GM10266 (cell line): ENCODE measurements around the gene FLT1.

Source experiments
- DNase-seq: peaks from one replicate; pipeline ENCODE4 v3.0.0; 2012; ENCODE audit errors: extremely low spot score
- TF ChIP-seq, protein P1 (sequence below): IDR thresholded peaks from 2 replicates; pipeline ENCODE4 v1.5.1; 2012; ENCODE audit warnings: mild to moderate bottlenecking, low read depth; ENCODE audit not compliant: control insufficient read depth, insufficient read depth; ENCODE audit errors: missing control alignments

FLT1 gene

DNA sequence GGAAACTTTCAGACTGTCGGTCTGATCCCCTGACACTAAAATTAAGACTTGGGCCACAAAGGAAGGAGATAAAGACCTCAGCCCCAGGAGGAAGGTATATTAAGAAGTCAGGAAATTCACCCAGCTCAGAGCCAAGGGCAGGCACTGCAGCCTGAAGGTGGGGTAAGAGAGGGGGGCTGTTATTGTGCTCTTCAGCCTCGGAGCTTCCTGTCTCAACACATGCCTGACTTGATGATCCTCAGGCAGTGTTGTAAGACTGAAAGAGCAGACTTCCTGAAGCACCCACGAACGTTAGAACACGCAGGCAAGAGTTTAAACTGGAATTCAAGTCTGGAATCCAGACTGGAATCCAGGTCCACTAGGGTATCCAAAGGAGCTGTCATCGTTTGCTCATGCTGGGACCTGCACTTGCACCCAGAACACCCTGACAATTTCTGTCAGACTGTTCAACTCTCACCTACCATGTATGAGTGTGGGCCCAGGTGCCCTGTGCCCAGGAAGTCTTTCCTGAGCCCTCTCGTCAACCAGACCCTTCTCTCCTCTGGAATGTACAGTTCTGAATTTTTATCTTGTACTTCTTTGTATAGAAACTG lies 10.7 kb upstream of the FLT1 start:
- TF ChIP-seq, protein P1, sequence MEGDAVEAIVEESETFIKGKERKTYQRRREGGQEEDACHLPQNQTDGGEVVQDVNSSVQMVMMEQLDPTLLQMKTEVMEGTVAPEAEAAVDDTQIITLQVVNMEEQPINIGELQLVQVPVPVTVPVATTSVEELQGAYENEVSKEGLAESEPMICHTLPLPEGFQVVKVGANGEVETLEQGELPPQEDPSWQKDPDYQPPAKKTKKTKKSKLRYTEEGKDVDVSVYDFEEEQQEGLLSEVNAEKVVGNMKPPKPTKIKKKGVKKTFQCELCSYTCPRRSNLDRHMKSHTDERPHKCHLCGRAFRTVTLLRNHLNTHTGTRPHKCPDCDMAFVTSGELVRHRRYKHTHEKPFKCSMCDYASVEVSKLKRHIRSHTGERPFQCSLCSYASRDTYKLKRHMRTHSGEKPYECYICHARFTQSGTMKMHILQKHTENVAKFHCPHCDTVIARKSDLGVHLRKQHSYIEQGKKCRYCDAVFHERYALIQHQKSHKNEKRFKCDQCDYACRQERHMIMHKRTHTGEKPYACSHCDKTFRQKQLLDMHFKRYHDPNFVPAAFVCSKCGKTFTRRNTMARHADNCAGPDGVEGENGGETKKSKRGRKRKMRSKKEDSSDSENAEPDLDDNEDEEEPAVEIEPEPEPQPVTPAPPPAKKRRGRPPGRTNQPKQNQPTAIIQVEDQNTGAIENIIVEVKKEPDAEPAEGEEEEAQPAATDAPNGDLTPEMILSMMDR, result no peak
- DNase-seq, result no peak

DNA sequence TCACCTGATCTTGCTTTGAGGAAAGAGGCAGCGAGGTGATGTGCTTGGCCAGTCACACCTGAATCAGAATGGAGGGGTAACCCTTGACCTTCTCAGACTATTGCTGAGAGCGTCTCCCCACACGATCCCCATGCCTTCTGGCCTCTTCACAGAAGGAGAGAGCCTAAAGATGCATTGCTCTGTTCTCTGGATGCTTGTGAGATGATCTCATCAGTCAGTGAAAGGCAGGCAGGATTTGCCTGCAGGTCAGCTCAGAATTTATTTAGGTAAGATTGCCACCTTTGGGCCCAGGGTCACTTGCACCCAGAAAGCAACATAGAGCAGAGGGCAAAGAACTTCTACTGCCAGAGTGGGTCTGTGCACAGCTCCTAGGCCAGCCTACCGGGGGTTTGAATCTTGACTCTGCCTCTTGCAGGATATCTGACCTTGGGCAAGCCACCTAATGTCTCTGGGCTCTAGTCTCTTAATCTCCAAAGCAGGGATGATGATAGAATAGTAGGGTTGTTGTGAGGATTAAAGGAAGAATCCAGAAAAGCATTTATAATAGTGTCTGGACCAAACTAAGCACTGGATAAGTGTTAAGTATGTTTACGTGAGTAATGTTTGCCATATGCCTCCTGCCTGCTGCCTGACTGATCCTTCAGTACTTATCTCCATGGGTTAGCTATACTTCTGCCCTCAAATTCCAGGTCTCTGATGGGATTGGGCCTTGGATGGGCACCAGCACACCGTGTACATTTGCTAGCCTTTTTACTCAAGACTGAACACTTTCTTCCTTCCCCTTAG lies 8.4 kb upstream of the FLT1 start:
- no peak for DNase-seq

DNA sequence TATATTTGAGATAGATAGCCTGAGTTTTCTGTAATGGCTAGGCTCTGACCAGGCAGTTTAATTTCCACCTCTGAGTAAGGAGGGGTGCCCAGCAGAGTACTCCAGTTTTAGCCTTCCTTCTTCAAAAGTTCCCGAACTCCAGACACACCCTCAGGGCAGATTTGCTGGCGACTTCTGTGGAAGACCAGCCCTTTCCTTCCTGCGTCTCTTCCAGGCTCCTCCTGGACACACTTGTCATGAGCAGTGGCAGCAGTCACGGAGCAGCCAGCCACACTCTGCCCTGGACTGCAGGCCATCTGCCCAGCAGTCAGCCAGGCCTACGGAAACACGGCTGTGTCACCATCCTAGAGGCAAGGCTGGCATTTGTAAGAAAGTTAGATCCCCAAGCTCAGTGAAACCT lies 6.6 kb upstream of the FLT1 start:
- DNase-seq, result no peak
- TF ChIP-seq, protein P1, result no peak

More for the DNA sequence above, 8.4 kb upstream of the FLT1 start:
- TF ChIP-seq, protein P1, result no peak

DNA sequence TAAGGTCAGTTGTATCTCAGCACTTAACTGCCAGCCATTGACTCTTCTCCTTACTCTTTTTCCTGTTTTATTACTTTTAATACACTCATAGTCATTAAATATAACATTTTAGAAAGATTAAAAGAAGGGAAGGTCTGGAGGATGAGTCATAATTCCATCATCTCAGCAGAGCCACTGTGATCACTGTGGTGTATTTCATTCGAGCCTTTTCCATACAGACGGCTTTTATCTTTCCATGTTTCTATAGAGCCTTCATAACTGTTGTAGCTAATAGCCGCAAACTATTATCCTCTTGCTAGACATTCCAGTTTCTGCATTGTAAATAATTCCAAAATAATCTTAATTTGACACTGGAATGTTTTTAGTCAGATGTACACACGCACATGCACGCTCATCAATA lies 4.7 kb upstream of the FLT1 start:
- no peak for DNase-seq
- TF ChIP-seq, protein P1, result no peak

DNA sequence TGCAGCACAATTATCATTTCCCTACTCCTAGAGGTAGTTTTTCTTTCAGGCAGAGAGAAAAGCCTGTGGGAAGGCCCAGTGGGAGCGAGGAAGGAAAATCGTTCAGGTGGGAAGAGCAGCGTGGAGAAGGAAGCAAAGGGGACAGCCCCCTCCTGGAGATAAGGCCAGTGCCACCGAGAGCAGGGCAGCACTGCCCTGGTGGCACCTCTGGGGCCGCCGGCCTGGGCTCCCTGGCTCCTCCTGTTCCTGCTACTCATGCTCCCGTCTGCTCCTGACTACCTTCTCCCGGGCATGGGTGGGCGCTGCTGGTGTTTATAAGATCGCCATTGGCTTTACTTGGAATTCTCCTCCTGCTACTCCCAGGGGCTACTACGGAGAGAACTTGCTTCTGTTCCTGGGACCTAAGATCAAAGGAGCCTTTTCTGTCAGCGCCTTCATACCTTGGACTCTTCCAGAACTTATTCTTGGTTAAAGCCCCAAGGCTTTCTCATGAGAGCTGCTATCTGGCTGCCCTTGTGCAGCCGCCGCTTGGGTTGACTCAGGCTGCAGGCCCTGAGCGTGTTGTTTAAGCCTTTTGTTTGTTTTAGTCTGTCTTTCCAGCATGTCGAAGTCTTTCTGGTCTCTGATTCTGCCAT lies 3.7 kb upstream of the FLT1 start:
- DNase-seq, result no peak
- TF ChIP-seq, protein P1, result no peak

DNA sequence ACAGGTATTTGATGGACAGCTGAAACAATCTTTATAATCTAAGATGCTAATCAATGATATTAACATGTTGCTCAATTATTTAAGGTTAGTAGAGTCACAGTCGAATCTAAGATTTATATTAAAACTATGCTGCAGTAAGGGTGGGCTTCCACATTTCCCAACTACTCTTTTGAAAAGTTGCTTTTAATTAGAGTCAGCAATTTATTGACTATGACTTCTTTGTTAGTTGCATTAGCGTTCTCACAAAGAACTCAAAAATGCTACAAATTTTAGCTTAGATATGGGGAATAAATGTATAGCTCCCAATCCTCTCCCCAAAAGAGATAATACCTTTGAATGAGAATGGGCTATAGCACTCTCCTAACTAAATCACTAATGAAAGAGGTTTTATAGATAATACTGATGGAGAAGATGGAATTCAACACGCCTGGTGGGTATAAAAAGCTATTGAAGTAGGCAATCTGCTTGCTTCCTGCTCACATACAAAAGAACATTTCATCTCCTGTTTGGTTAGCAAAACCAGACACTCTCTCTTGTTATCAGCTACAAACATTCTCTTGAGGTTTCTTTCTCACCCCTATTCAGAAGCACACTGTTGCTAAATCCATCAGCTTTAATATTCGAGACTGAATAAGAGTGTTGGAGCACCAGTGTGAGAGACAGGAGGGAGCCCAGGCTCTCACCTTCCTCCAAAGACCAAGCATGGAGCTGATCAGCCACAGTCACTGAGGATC lies 2.4 kb upstream of the FLT1 start:
- TF ChIP-seq, protein P1, result no peak
- no peak for DNase-seq

DNA sequence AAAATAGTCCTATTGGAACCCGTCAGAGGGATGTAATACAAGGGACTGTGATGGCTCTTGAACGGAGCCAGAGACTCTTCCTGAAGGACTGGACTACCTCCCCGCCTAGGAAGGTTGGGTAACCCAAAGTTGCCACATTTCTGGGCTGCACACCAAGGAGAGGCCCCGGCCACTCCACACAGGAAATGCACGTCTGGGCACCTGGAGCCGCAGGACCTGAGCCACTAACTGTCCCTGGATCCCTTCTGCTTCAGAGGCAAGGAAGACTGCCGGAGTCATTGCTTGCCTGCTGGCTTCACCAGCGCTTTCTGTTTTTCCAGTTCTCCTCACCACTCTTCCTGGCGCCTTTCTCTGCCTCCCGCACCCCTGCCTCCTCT lies 1.2 kb upstream of the FLT1 start:
- TF ChIP-seq, protein P1, result no peak

More for the DNA sequence above, 1.2 kb upstream of the FLT1 start:
- no peak for DNase-seq
